Muscle of leg (tissue), 11 donors: ENCODE data around the gene PIAS3. TPM values are rescaled to one million over a fixed set of nuclear protein-coding genes. Genes with fewer than 3 reads are reported as not detected.
"Not testable (repeated sequence)": the region's sequence is repeated elsewhere in the genome, so short reads cannot be mapped to it uniquely, and the experiment has no call there.

ENCODE experiments used
- DNase-seq: peaks from one replicate; pipeline ENCODE4 v3.0.0; 2013
- H3K27ac ChIP-seq: one replicate; pipeline ENCODE4 v1.5.1; 2013; ENCODE audit warnings: mild to moderate bottlenecking, low read length, control low read depth
- H3K27me3 ChIP-seq: one replicate; pipeline ENCODE4 v1.6.1; 2013; ENCODE audit warnings: low read length; ENCODE audit not compliant: control insufficient read depth, insufficient read depth
- H3K36me3 ChIP-seq: one replicate; pipeline ENCODE4 v1.6.1; 2013; ENCODE audit warnings: low read length; ENCODE audit not compliant: control insufficient read depth, insufficient read depth
- H3K4me1 ChIP-seq: one replicate; pipeline ENCODE4 v1.6.1; 2013; ENCODE audit warnings: low read length; ENCODE audit not compliant: control insufficient read depth, insufficient read depth
- H3K4me3 ChIP-seq: one replicate; pipeline ENCODE4 v1.5.1; 2013; ENCODE audit warnings: low read length, control low read depth
- H3K9me3 ChIP-seq: replicated peaks from 2 replicates; pipeline ENCODE4 v1.6.1; 2013; ENCODE audit warnings: low read depth, low read length; ENCODE audit not compliant: control insufficient read depth
- WGBS: methylation state at CpG from one replicate; pipeline ENCODE4 v1.1.5; 2013; ENCODE audit warnings: missing lambda C conversion rate; ENCODE audit not compliant: insufficient coverage; 5-methylcytosine and 5-hydroxymethylcytosine counted together
- polyA plus RNA-seq, 8 donors: library from polyadenylated mRNA; unstranded; fragments of 120-200 nt; gene quantifications; one replicate each; pipeline versions ENCODE4 v1.2.1 to v1.2.3, GENCODE V29; 2013; ENCODE audit warnings: inconsistent platforms in 1 of 8, low replicate concordance in 1 of 8; ENCODE audit not compliant: insufficient read length in 8 of 8, insufficient read depth in 1 of 8
- total RNA-seq: library from RNA; stranded (reverse); fragments of 120-200 nt; gene quantifications from one replicate; pipeline ENCODE4 v1.2.4, GENCODE V29; 2013

The PIAS3 gene
- total and polyA plus RNA-seq, 9 donors: 20.8 to 63.8 (median 46.7) TPM

DNA sequence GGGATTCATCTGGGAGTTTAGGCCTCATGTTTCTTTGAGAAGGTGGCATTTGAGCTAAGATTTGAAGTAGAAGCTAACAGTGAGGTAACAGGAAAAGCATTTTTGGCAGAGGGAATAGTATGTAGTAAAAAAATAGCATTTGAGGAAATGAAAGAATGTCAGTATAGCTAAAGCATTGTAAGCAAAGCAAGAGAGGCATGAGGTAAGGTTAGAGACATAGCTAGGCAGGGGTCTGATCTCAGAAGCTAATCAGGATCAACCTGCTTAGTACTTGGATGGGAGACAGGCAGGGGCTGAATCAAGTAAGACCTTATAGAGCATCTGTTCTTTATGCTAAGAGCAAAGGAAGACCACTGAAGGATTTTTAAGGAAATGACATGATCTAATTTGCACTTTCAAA lies 30.9 kb downstream of the PIAS3 start:
- Histone ChIP-seq H3K4me3 (no peak overlapping the region), H3K4me1 (peaks cover 3% of the 10 kb centered on the region), H3K27ac (no peak overlapping the region), H3K9me3 (no peaks in the 10 kb centered on the region), H3K27me3 (no peaks in the 10 kb centered on the region), H3K36me3 (peaks cover 55% of the 10 kb centered on the region)
- DNase-seq: no peak

- DNase-seq: no peak
- peaks cover 3% of the 10 kb centered on the region for H3K4me1 ChIP-seq
- H3K9me3 ChIP-seq: no peaks in the 10 kb centered on the region
- no peaks in the 10 kb centered on the region for H3K27me3 ChIP-seq
- no peak overlapping the region for H3K27ac ChIP-seq
- H3K36me3 ChIP-seq: peaks cover 39% of the 10 kb centered on the region
- WGBS: no CpG with 5 or more reads among the region's 2 CpGs
- H3K4me3 ChIP-seq: no peak overlapping the region
Measured at GRCh38 chr1:145826030-145826429, 32.9 kb downstream of the PIAS3 start.

DNA sequence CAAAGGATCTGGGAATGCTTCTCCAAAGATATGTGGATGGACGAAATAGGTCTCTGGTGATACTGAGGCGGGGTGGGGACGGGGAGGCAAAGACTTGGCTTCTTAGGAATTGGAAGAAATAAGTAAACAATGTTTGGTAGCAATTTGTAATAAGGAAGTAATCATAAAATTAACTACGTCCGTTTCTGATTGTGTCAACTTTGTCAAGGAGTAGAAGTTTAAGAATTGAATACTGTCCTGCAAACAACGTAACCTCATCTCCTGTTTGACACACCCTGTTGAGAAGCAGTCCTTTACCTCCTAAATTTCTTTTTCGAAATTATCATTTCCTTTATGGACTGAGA lies 34.4 kb downstream of the PIAS3 start:
- Histone ChIP-seq H3K36me3 (peaks cover 30% of the 10 kb centered on the region), H3K27ac (peak overlapping the region; percentile 96), H3K27me3 (no peaks in the 10 kb centered on the region), H3K9me3 (no peaks in the 10 kb centered on the region), H3K4me1 (peaks cover 3% of the 10 kb centered on the region), H3K4me3 (peak overlapping the region; percentile 94)
- WGBS: 0% methylated on average over 3 of the region's 7 CpGs
- no peak for DNase-seq

- under 1% methylated on average over 89 of the region's 89 CpGs for WGBS
- DNase-seq: peak; percentile 97
- peak within 1 kb of the TSS; percentile 94 for H3K4me3 ChIP-seq
- no peaks in the 10 kb centered on the region for H3K27me3 ChIP-seq
- peaks cover 3% of the 10 kb centered on the region for H3K4me1 ChIP-seq
- H3K9me3 ChIP-seq: no peaks in the 10 kb centered on the region
- peaks cover 23% of the 10 kb centered on the region for H3K36me3 ChIP-seq
- peak within 1 kb of the TSS; percentile 96 for H3K27ac ChIP-seq
Measured at GRCh38 chr1:145823565-145824498, 35.0 kb downstream of the PIAS3 start, which contains the start of the genes POLR3C and RNF115. Gene POLR3C (plus strand): TSS chr1:145824200. CDS start chr1:145825777, 1,577 bp downstream. Gene RNF115 (minus strand): TSS chr1:145824095. CDS start chr1:145823873, 222 bp downstream.

DNA sequence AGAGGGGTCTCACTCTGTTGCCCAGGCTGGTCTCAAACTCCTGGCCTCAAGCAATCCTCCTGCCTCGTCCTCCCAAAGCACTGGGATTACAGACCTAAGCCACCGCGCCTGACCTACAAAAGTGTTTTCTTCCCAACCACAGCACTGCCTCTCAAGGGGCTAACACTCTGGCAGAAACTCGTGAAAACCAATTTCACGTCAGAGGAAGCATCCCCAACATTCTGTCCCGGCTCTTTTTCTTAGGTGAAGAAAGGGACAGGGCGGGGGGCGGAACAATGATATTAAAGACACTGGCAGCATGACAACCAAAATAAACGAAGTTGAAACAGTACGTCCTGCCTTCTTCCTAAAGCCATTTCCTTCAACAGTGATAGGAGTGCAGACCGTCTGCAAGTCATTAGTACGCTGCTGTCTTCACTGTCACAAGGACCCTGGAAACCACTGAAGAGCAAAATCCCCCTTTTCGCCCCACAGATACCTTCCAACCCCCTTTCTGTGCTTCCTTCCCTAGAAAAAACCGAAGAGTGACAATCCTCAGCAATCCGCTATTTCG lies 36.0 kb downstream of the PIAS3 start:
- H3K27me3 ChIP-seq, H3K4me3 ChIP-seq, H3K27ac ChIP-seq, H3K9me3 ChIP-seq, H3K4me1 ChIP-seq, DNase-seq: not testable (repeated sequence)
- H3K36me3 ChIP-seq: peaks cover 14% of the 10 kb centered on the region
- no CpG with 5 or more reads among the region's 16 CpGs for WGBS

- H3K27me3 ChIP-seq, H3K27ac ChIP-seq, H3K9me3 ChIP-seq, H3K36me3 ChIP-seq, H3K4me3 ChIP-seq, H3K4me1 ChIP-seq, DNase-seq: not testable (repeated sequence)
- WGBS: no CpG with 5 or more reads among the region's 6 CpGs
Measured at GRCh38 chr1:145818095-145818494, 40.8 kb downstream of the PIAS3 start.

DNA sequence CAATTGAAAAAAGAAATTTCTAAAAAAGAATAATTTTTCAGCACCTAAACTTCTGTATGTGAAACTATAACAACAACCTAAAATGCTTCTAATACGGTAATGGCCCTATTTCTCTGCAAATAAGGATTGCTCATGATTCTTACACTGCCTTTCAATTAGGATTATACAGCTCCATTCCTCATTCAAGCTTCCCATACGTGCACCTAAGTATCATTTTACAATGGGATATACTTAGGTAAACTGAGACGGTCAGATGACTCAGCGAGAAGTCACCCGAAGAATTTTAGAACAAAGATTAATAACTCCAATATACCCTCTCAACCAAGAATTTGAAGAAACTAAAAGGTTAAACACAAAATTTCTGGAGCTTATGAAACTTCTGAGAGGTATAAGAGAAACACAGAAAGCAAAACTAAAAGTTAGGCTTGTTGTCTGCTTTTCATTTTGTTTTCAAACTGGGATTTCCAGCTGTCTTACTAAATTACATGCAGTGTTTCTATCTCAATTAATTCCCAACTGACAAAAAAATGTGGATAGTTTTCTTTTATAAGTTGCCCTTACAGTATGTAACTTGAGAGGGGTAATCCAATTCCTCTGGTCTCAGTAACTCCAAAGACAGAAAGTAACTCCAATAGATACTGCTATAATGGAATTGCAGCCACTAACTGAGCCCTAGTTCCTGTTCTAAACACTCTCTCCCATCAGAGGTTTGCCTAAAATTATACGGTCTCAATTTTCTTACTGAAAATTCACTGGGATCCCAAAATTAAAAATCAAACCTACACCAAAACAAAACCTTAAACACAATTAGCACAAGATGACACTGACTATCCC lies 45.7 kb downstream of the PIAS3 start:
- H3K4me1 ChIP-seq, DNase-seq, H3K4me3 ChIP-seq, H3K27me3 ChIP-seq, H3K36me3 ChIP-seq, H3K27ac ChIP-seq, H3K9me3 ChIP-seq: not testable (repeated sequence)
- WGBS: no CpG with 5 or more reads among the region's 6 CpGs

DNA sequence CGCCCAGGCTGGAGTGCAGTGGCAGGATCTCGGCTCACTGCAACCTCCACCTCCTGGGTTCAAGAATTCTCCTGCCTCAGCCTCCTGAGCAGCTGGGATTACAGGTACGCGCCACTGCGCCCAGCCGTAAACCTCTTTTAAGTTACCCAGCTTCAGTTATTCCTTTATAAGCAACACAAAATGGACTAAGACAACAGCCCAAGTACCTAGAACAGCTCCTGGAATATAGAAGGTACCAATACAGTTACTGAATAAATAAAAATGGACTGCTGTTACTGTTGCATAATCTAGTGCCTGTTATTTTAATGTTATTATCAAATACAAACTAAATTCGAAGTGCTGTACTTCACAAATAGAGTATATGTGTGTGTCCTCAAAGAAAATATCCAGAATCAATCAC lies 52.0 kb downstream of the PIAS3 start:
- 100% methylated on average over 6 of the region's 7 CpGs for WGBS
- Histone ChIP-seq H3K27me3 (no peaks in the 10 kb centered on the region), H3K36me3 (no peaks in the 10 kb centered on the region), H3K4me3 (no peak overlapping the region), H3K4me1 (no peaks in the 10 kb centered on the region), H3K27ac (no peak overlapping the region), H3K9me3 (no peaks in the 10 kb centered on the region)
- no peak for DNase-seq

- Histone ChIP-seq H3K4me1 (no peaks in the 10 kb centered on the region), H3K4me3 (no peak overlapping the region), H3K27ac (no peak overlapping the region), H3K9me3 (no peaks in the 10 kb centered on the region), H3K36me3 (no peaks in the 10 kb centered on the region), H3K27me3 (no peaks in the 10 kb centered on the region)
- DNase-seq: no peak
- no CpG with 5 or more reads among the region's 4 CpGs for WGBS
Measured at GRCh38 chr1:145806408-145806807, 52.5 kb downstream of the PIAS3 start.

DNA sequence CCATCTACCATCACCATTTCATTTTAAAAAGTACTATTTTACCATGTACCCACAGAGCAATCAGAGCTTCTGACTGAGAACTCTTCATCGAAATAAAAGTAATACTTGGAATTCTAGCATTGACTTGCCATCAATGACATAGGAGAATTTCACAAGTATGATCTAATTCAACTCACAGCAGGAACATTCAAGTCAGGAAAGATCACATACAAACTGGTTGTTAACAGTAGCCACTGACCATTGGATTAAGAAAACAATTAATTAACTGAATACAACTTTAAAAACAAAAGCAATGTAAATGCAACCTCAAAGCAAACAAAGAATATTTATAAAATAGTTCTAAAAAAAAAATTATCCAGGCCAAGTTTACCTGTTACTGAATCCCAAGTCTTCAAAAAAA lies 53.8 kb downstream of the PIAS3 start:
- no peaks in the 10 kb centered on the region for H3K27me3 ChIP-seq
- no peak overlapping the region for H3K4me3 ChIP-seq
- no peaks in the 10 kb centered on the region for H3K9me3 ChIP-seq
- no CpG with 5 or more reads among the region's 1 CpG for WGBS
- H3K36me3 ChIP-seq: no peaks in the 10 kb centered on the region
- H3K27ac ChIP-seq: no peak overlapping the region
- no peak for DNase-seq
- H3K4me1 ChIP-seq: no peaks in the 10 kb centered on the region
